Measurements from ENCODE around the gene TOR3A.

Gene TOR3A

GRCh38 chr1:179082333-179082998, 596 bp downstream of the TOR3A start:
- H3K4me1 ChIP-seq (ENCODE audit: control insufficient read depth, low read length) = peaks cover 56% of the 10 kb centered on the region
- H3F3A ChIP-seq (ENCODE audit: control insufficient read depth, insufficient read depth) = peaks cover 3% of the 10 kb centered on the region
- no peaks in the 10 kb centered on the region for H3K27me3 ChIP-seq (ENCODE audit: control insufficient read depth, low read length)
- H3K36me3 ChIP-seq (ENCODE audit: control insufficient read depth, low read length) = peaks cover 47% of the 10 kb centered on the region
- no peaks in the 10 kb centered on the region for H3K9me3 ChIP-seq (ENCODE audit: control insufficient read depth, insufficient read depth, low read length)
- H3K4me3 ChIP-seq (ENCODE audit: low read length) = peak overlapping the region; percentile 81
- H4K20me1 ChIP-seq (ENCODE audit: control insufficient read depth, insufficient read depth, low read depth, low read length) = 0 out of 2 replicates have a peak, but pooled peaks cover 7% of the 10 kb centered on the region
- no peaks in the 10 kb centered on the region for H3K9me2 ChIP-seq (replicated peaks; ENCODE audit: control insufficient read depth, low read length)
- TF ChIP-seq EZH2phosphoT487 (IDR thresholded peaks at IDR 0.05; ENCODE audit: borderline replicate concordance, low read length) (no peak), CTCF (IDR thresholded peaks at IDR 0.05; ENCODE audit: low read depth, low read length, poor library complexity, severe bottlenecking) (no peak)
- peak overlapping the region; percentile 83 for H3K27ac ChIP-seq (ENCODE audit: low read depth, low read length)
- peak overlapping the region; percentile 98 for H3K4me2 ChIP-seq (ENCODE audit: low read length)
- peaks cover 62% of the 10 kb centered on the region for H3K79me2 ChIP-seq (ENCODE audit: control insufficient read depth, low read length)

- peaks cover 3% of the 10 kb centered on the region for H3F3A ChIP-seq (ENCODE audit: control insufficient read depth, insufficient read depth)
- H3K27ac ChIP-seq (ENCODE audit: low read depth, low read length) = peak overlapping the region; percentile 83
- H3K27me3 ChIP-seq (ENCODE audit: control insufficient read depth, low read length) = no peaks in the 10 kb centered on the region
- no peak for TF ChIP-seq EZH2phosphoT487 (IDR thresholded peaks at IDR 0.05; ENCODE audit: borderline replicate concordance, low read length)
- TF ChIP-seq CTCF (IDR thresholded peaks at IDR 0.05; ENCODE audit: low read depth, low read length, poor library complexity, severe bottlenecking) = no peak
- peak overlapping the region; percentile 98 for H3K4me2 ChIP-seq (ENCODE audit: low read length)
- peaks cover 52% of the 10 kb centered on the region for H3K36me3 ChIP-seq (ENCODE audit: control insufficient read depth, low read length)
- H3K9me3 ChIP-seq (ENCODE audit: control insufficient read depth, insufficient read depth, low read length) = no peaks in the 10 kb centered on the region
- H3K4me1 ChIP-seq (ENCODE audit: control insufficient read depth, low read length) = peaks cover 61% of the 10 kb centered on the region
- H4K20me1 ChIP-seq (ENCODE audit: control insufficient read depth, insufficient read depth, low read depth, low read length) = 0 out of 2 replicates have a peak, but pooled peaks cover 10% of the 10 kb centered on the region
- H3K79me2 ChIP-seq (ENCODE audit: control insufficient read depth, low read length) = peaks cover 67% of the 10 kb centered on the region
- peak overlapping the region; percentile 81 for H3K4me3 ChIP-seq (ENCODE audit: low read length)
- no peaks in the 10 kb centered on the region for H3K9me2 ChIP-seq (replicated peaks; ENCODE audit: control insufficient read depth, low read length)
These were observed 1.1 kb downstream of the TOR3A start for GRCh38 chr1:179082999-179083335.

- TF ChIP-seq CTCF (IDR thresholded peaks at IDR 0.05; ENCODE audit: low read depth, low read length, poor library complexity, severe bottlenecking) = no peak
- TF ChIP-seq EZH2phosphoT487 (IDR thresholded peaks at IDR 0.05; ENCODE audit: borderline replicate concordance, low read length) = no peak
- Histone ChIP-seq H3K4me1 (ENCODE audit: control insufficient read depth, low read length) (peaks cover 66% of the 10 kb centered on the region), H3K27me3 (ENCODE audit: control insufficient read depth, low read length) (no peaks in the 10 kb centered on the region), H3K4me2 (ENCODE audit: low read length) (peak overlapping the region; percentile 98), H3K27ac (ENCODE audit: low read depth, low read length) (peak overlapping the region; percentile 83), H3K4me3 (ENCODE audit: low read length) (peak overlapping the region; percentile 81), H4K20me1 (ENCODE audit: control insufficient read depth, insufficient read depth, low read depth, low read length) (0 out of 2 replicates have a peak, but pooled peaks cover 10% of the 10 kb centered on the region), H3K79me2 (ENCODE audit: control insufficient read depth, low read length) (peaks cover 72% of the 10 kb centered on the region), H3F3A (ENCODE audit: control insufficient read depth, insufficient read depth) (peaks cover 3% of the 10 kb centered on the region), H3K9me3 (ENCODE audit: control insufficient read depth, insufficient read depth, low read length) (no peaks in the 10 kb centered on the region), H3K9me2 (replicated peaks; ENCODE audit: control insufficient read depth, low read length) (no peaks in the 10 kb centered on the region), H3K36me3 (ENCODE audit: control insufficient read depth, low read length) (peaks cover 57% of the 10 kb centered on the region)
These were observed 1.7 kb downstream of the TOR3A start for GRCh38 chr1:179083533-179083932.

All from DOHH2 (cell line).